ENCODE data around the gene ANKRD63.

Gene ANKRD63

DNA sequence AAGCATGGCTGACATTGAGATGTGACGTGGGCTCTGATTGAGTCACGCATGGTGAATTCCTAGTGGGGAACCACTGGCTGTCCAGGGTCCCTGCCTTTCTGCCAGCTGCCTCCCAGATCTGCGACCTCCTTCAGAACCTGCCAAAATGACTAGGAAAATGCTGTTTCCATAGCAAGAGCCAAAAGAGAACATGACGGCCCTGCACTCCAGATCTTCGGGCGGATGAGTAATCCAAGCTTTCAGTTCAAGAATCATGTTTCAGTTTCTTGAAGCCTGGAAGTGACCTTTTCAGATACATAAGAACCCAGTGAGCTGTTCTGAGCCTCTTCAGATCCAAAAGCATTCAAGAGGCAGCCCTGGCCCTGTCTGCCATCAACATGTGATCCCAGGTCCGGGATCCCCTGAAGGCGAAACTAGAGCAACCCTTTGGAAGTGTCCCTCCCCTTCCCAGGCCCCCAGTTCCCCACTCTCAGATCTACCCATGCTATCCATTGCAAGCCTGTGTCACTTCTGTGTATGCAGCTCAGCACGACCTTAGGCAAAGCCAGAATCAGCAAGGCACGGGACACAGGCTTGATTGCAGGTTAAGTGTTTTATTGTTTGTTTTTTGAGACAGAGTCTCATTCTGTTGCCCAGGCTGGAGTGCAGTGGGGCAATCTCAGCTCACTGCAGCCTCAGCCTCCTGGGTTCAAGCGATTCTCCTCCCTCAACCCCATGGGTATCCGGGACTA is 19.7 kb downstream of the ANKRD63 start:
- Histone ChIP-seq H3K18ac (ENCODE audit: low read length) (no peak overlapping the region), H3K4me3 (ENCODE audit: low read length) (no peak overlapping the region), H2BK120ac (ENCODE audit: low read depth, low read length) (no peak overlapping the region), H3K9ac (ENCODE audit: low read length) (no peak overlapping the region), H3K4me2 (ENCODE audit: low read length) (no peak overlapping the region), H2AK5ac (ENCODE audit: low read length) (no peak overlapping the region), H4K8ac (ENCODE audit: low read depth, low read length) (no peak overlapping the region), H3K23ac (ENCODE audit: low read length) (no peak overlapping the region), H3K4me1 (ENCODE audit: control insufficient read depth, low read depth, low read length) (peaks cover 6% of the 10 kb centered on the region), H3K56ac (ENCODE audit: low read length) (no peak overlapping the region), H3K36me3 (ENCODE audit: control insufficient read depth, insufficient read depth, low read length) (no peaks in the 10 kb centered on the region), H2BK5ac (ENCODE audit: low read length) (no peak overlapping the region), H3K27ac (ENCODE audit: low read depth, low read length) (no peak overlapping the region), H3K79me1 (ENCODE audit: low read length) (no peaks in the 10 kb centered on the region), H3K4ac (ENCODE audit: low read depth, low read length) (no peak overlapping the region), H3K79me2 (ENCODE audit: control insufficient read depth, insufficient read depth, low read length) (no peaks in the 10 kb centered on the region), H4K5ac (ENCODE audit: low read length) (no peak overlapping the region), H2BK15ac (replicated peaks; ENCODE audit: low read depth) (no peak overlapping the region), H3K27me3 (ENCODE audit: insufficient read depth, low read length, poor library complexity) (no peaks in the 10 kb centered on the region)
- DNase-seq, result no peak
- WGBS (ENCODE audit: extremely low coverage, insufficient coverage, low lambda C conversion rate), result no CpG with 5 or more reads among the region's 12 CpGs

DNA sequence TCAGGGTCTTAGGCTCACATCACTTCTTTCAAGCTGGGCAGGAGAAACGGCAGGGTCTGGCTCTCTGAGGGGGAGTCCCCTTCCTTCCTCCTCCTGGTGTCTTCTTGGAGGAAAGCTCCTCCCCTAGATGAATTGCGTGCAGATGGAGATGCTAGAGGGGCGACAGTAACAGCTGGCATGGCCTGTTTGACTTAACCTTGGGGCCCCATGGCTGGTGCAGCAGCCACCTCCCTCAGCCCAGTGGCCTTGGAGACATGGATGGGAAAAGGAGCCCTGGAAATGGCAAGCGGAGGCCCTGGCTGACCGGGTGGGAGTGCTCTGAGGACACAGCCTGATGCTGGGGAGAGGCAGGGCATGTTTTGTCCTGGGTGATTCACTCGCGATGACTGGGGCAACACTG is 23.8 kb downstream of the ANKRD63 start:
- Histone ChIP-seq H2BK5ac (ENCODE audit: low read length) (no peak overlapping the region), H3K4ac (ENCODE audit: low read depth, low read length) (no peak overlapping the region), H3K79me2 (ENCODE audit: control insufficient read depth, insufficient read depth, low read length) (no peaks in the 10 kb centered on the region), H3K9ac (ENCODE audit: low read length) (no peak overlapping the region), H3K18ac (ENCODE audit: low read length) (no peak overlapping the region), H3K27ac (ENCODE audit: low read depth, low read length) (no peak overlapping the region), H3K56ac (ENCODE audit: low read length) (peak overlapping the region; percentile 58), H4K8ac (ENCODE audit: low read depth, low read length) (no peak overlapping the region), H2AK5ac (ENCODE audit: low read length) (no peak overlapping the region), H3K79me1 (ENCODE audit: low read length) (no peaks in the 10 kb centered on the region), H3K23ac (ENCODE audit: low read length) (no peak overlapping the region), H2BK15ac (replicated peaks; ENCODE audit: low read depth) (no peak overlapping the region), H3K27me3 (ENCODE audit: insufficient read depth, low read length, poor library complexity) (no peaks in the 10 kb centered on the region), H4K5ac (ENCODE audit: low read length) (no peak overlapping the region), H3K36me3 (ENCODE audit: control insufficient read depth, insufficient read depth, low read length) (no peaks in the 10 kb centered on the region), H3K4me1 (ENCODE audit: control insufficient read depth, low read depth, low read length) (peaks cover 11% of the 10 kb centered on the region), H2BK120ac (ENCODE audit: low read depth, low read length) (no peak overlapping the region), H3K4me3 (ENCODE audit: low read length) (no peak overlapping the region), H3K4me2 (ENCODE audit: low read length) (no peak overlapping the region)
- no peak for DNase-seq
- WGBS (ENCODE audit: extremely low coverage, insufficient coverage, low lambda C conversion rate), result no CpG with 5 or more reads among the region's 7 CpGs

DNA sequence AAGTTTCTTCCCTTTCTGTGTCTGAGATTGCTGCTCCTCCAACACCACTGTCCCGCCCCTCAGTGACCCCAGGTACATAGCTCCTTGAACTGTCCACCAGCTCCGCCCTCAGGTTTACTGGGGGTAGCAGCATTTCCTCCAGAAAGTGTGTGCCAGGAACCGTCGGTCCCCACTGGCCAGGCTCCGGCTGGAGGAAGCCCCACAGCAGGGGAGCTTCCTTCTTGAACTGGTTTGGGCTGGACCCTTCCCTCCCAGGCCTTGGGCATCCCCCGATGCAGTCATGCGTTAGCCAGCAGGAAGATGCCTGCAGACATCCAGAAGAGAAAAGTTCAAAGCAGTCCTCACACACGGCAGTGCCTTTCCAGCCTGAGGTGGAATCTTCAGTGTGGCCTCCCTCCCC is 24.3 kb downstream of the ANKRD63 start:
- peaks cover 1% of the 10 kb centered on the region for H3K27me3 ChIP-seq (ENCODE audit: insufficient read depth, low read length, poor library complexity)
- no peak overlapping the region for H3K27ac ChIP-seq (ENCODE audit: low read depth, low read length)
- no peak overlapping the region for H4K5ac ChIP-seq (ENCODE audit: low read length)
- no peak overlapping the region for H2BK5ac ChIP-seq (ENCODE audit: low read length)
- H3K9ac ChIP-seq (ENCODE audit: low read length), result no peak overlapping the region
- H2AK5ac ChIP-seq (ENCODE audit: low read length), result no peak overlapping the region
- H3K4me3 ChIP-seq (ENCODE audit: low read length), result no peak overlapping the region
- H3K4ac ChIP-seq (ENCODE audit: low read depth, low read length), result no peak overlapping the region
- no peak overlapping the region for H2BK120ac ChIP-seq (ENCODE audit: low read depth, low read length)
- no peak overlapping the region for H3K23ac ChIP-seq (ENCODE audit: low read length)
- H3K4me1 ChIP-seq (ENCODE audit: control insufficient read depth, low read depth, low read length), result peaks cover 11% of the 10 kb centered on the region
- H4K8ac ChIP-seq (ENCODE audit: low read depth, low read length), result no peak overlapping the region
- H3K56ac ChIP-seq (ENCODE audit: low read length), result peak overlapping the region; percentile 58
- H2BK15ac ChIP-seq (replicated peaks; ENCODE audit: low read depth), result no peak overlapping the region
- H3K4me2 ChIP-seq (ENCODE audit: low read length), result no peak overlapping the region
- H3K79me1 ChIP-seq (ENCODE audit: low read length), result no peaks in the 10 kb centered on the region
- H3K18ac ChIP-seq (ENCODE audit: low read length), result no peak overlapping the region
- no peaks in the 10 kb centered on the region for H3K36me3 ChIP-seq (ENCODE audit: control insufficient read depth, insufficient read depth, low read length)
- DNase-seq, result peak; percentile 89
- no CpG with 5 or more reads among the region's 8 CpGs for WGBS (ENCODE audit: extremely low coverage, insufficient coverage, low lambda C conversion rate)
- H3K79me2 ChIP-seq (ENCODE audit: control insufficient read depth, insufficient read depth, low read length), result no peaks in the 10 kb centered on the region

DNA sequence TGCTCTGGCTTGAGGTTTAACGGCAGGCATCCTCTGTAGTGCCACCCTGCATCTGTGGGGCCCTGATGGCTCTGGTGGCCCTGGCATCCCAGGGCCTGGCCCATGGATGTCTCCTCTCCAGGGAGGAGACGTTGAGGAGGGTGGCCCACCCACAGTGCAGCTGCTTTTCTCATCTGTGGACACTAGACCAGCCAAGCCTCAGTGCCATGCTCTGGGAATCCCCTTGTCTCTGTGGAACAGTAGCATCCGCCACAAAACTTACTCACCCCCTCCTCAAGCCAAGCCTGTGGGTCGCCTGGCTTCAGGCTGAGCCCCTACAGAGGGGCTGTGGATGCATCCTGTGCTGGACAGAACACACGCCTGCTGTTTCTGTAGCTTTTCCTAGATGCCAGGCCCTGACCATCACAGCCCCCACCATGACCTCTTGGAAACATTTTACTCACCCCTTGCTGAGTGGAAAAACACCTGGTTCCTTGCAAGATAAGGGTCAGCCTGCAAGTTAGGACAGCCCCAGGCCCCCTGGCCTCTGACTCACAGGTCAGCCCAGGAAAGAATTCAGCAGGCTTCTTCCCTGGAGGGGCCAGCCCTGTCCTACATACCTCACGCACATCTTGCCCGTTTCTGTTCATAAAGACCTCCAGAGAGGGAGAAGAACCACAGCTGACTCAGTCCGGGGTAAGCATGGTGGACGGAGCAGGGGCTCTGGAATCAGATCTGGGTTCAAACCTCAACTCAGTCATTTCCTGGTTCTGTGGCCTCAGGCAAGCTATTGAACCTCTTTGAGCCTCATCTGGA is 25.0 kb downstream of the ANKRD63 start:
- H4K5ac ChIP-seq (ENCODE audit: low read length), result no peak overlapping the region
- H3K18ac ChIP-seq (ENCODE audit: low read length), result no peak overlapping the region
- H3K79me2 ChIP-seq (ENCODE audit: control insufficient read depth, insufficient read depth, low read length), result no peaks in the 10 kb centered on the region
- H3K4me2 ChIP-seq (ENCODE audit: low read length), result no peak overlapping the region
- H3K23ac ChIP-seq (ENCODE audit: low read length), result no peak overlapping the region
- H3K56ac ChIP-seq (ENCODE audit: low read length), result peak overlapping the region; percentile 30
- no peak overlapping the region for H3K9ac ChIP-seq (ENCODE audit: low read length)
- no peak overlapping the region for H3K27ac ChIP-seq (ENCODE audit: low read depth, low read length)
- H2AK5ac ChIP-seq (ENCODE audit: low read length), result no peak overlapping the region
- WGBS (ENCODE audit: extremely low coverage, insufficient coverage, low lambda C conversion rate), result no CpG with 5 or more reads among the region's 9 CpGs
- no peak overlapping the region for H3K4me3 ChIP-seq (ENCODE audit: low read length)
- no peak overlapping the region for H2BK15ac ChIP-seq (replicated peaks; ENCODE audit: low read depth)
- no peak overlapping the region for H2BK120ac ChIP-seq (ENCODE audit: low read depth, low read length)
- peaks cover 11% of the 10 kb centered on the region for H3K4me1 ChIP-seq (ENCODE audit: control insufficient read depth, low read depth, low read length)
- H3K27me3 ChIP-seq (ENCODE audit: insufficient read depth, low read length, poor library complexity), result peaks cover 4% of the 10 kb centered on the region
- no peak overlapping the region for H3K4ac ChIP-seq (ENCODE audit: low read depth, low read length)
- DNase-seq, result peak; percentile 73
- H3K79me1 ChIP-seq (ENCODE audit: low read length), result no peaks in the 10 kb centered on the region
- H4K8ac ChIP-seq (ENCODE audit: low read depth, low read length), result no peak overlapping the region
- no peak overlapping the region for H2BK5ac ChIP-seq (ENCODE audit: low read length)
- H3K36me3 ChIP-seq (ENCODE audit: control insufficient read depth, insufficient read depth, low read length), result no peaks in the 10 kb centered on the region

DNA sequence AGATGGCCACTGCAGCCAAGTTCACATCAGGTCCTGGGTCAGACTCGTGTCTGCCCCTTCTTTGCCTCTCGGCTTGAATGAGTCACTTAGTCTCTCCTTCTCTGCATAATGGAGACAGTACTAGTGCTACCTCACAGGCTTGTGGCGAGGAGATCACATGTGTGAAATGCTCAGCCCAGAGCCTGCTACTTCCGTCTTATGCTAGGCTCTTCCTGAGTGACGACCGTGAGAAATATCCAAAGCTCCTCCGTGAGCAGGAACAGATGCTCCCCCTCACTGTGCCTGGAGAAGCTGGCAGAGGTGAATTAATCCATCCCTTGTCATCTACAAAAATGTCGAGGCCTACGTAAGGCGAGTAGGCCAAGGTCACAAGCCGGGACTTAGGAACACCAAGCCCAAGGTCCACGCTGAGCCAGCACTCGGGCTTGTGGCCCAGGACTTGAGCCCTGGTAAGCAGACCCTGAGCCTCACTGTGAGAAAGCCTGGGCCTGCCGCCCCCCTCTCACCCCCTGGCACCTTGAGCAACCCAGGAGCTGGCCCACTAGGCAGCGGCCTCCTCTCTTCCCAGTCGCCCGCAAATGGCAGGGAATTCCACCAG is 26.1 kb downstream of the ANKRD63 start:
- no peaks in the 10 kb centered on the region for H3K79me2 ChIP-seq (ENCODE audit: control insufficient read depth, insufficient read depth, low read length)
- H3K4ac ChIP-seq (ENCODE audit: low read depth, low read length), result no peak overlapping the region
- no peak overlapping the region for H3K4me3 ChIP-seq (ENCODE audit: low read length)
- H3K27ac ChIP-seq (ENCODE audit: low read depth, low read length), result no peak overlapping the region
- WGBS (ENCODE audit: extremely low coverage, insufficient coverage, low lambda C conversion rate), result no CpG with 5 or more reads among the region's 17 CpGs
- no peak overlapping the region for H2BK120ac ChIP-seq (ENCODE audit: low read depth, low read length)
- no peaks in the 10 kb centered on the region for H3K79me1 ChIP-seq (ENCODE audit: low read length)
- H4K5ac ChIP-seq (ENCODE audit: low read length), result no peak overlapping the region
- H3K23ac ChIP-seq (ENCODE audit: low read length), result no peak overlapping the region
- peaks cover 11% of the 10 kb centered on the region for H3K4me1 ChIP-seq (ENCODE audit: control insufficient read depth, low read depth, low read length)
- no peak overlapping the region for H2BK15ac ChIP-seq (replicated peaks; ENCODE audit: low read depth)
- H2BK5ac ChIP-seq (ENCODE audit: low read length), result no peak overlapping the region
- no peak overlapping the region for H3K9ac ChIP-seq (ENCODE audit: low read length)
- H3K56ac ChIP-seq (ENCODE audit: low read length), result no peak overlapping the region
- no peak overlapping the region for H3K18ac ChIP-seq (ENCODE audit: low read length)
- no peak overlapping the region for H3K4me2 ChIP-seq (ENCODE audit: low read length)
- H4K8ac ChIP-seq (ENCODE audit: low read depth, low read length), result no peak overlapping the region
- peak; percentile 66 for DNase-seq
- no peaks in the 10 kb centered on the region for H3K36me3 ChIP-seq (ENCODE audit: control insufficient read depth, insufficient read depth, low read length)
- peaks cover 11% of the 10 kb centered on the region for H3K27me3 ChIP-seq (ENCODE audit: insufficient read depth, low read length, poor library complexity)
- H2AK5ac ChIP-seq (ENCODE audit: low read length), result no peak overlapping the region
